GM10248 (cell line): Measurements from ENCODE around the gene RANBP1.

Source experiments
- CTCF ChIA-PET: fragments of 300-600 bp; sonication (Branson Sonifier 250); formaldehyde crosslinking; extraction: SDS; loops from one replicate; lab custom pipeline; 2021; ENCODE audit warnings: antibody characterized with exemption; lab: Yijun Ruan, JAX
- POLR2A ChIA-PET: fragments of 350-650 bp; sonication (Branson Sonifier 250); formaldehyde crosslinking; extraction: SDS; loops from one replicate; lab custom pipeline; 2020; ENCODE audit warnings: antibody characterized with exemption; lab: Yijun Ruan, JAX
- DNase-seq: peaks from one replicate; pipeline ENCODE4 v3.0.0; 2012; ENCODE audit errors: extremely low spot score
- TF ChIP-seq, protein P1 (sequence below): IDR thresholded peaks from 2 replicates; pipeline ENCODE4 v1.5.1; 2012; ENCODE audit warnings: mild to moderate bottlenecking, low read depth; ENCODE audit errors: extremely low read depth, missing control alignments, control extremely low read depth

The RANBP1 gene

DNA sequence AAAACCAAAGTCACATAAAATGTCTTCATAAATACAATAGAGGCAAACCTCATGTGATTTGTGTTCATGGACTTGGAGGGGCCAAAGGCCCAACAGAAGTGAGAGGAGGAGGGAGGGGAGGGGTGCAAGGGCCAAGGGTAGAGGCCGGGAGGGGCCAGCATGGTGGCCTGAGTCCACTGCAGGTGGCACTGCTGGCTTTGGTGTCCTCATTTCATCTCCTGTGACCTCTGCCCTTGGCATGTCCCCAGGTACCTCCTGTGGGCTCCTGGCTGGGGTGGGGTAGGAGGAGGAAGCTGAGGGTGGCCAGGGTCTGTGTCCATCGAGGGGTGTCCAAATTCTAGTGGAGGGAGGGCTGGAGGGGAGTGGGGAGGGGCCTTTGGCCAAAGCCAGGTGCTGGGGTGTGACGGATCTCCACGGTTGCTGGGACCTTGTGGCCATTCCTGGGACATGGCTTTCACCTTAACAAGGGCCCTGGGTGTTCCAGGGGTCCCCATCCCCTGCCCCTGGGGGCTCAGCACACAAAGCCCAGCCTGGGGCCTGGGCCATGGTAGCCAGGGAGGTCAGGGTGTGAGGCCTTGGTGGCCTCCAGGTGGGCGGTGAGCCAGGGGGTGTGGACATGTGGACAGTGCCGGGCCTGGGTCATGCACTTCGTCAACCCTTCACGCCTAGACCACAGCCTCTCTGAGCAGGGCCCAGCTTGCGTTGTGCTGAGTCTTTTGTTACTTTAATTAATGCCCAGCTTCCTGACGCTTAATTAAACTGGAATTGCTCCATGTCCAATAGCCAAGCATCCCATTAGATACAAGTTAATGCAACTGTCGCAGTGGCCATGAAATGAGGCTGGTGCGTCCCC is 55.6 kb downstream of the RANBP1 start:
- no peak for DNase-seq
- TF ChIP-seq, protein P1, sequence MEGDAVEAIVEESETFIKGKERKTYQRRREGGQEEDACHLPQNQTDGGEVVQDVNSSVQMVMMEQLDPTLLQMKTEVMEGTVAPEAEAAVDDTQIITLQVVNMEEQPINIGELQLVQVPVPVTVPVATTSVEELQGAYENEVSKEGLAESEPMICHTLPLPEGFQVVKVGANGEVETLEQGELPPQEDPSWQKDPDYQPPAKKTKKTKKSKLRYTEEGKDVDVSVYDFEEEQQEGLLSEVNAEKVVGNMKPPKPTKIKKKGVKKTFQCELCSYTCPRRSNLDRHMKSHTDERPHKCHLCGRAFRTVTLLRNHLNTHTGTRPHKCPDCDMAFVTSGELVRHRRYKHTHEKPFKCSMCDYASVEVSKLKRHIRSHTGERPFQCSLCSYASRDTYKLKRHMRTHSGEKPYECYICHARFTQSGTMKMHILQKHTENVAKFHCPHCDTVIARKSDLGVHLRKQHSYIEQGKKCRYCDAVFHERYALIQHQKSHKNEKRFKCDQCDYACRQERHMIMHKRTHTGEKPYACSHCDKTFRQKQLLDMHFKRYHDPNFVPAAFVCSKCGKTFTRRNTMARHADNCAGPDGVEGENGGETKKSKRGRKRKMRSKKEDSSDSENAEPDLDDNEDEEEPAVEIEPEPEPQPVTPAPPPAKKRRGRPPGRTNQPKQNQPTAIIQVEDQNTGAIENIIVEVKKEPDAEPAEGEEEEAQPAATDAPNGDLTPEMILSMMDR, result no peak
- CTCF ChIA-PET, result no interaction called here
- POLR2A ChIA-PET, result no interaction called here

DNA sequence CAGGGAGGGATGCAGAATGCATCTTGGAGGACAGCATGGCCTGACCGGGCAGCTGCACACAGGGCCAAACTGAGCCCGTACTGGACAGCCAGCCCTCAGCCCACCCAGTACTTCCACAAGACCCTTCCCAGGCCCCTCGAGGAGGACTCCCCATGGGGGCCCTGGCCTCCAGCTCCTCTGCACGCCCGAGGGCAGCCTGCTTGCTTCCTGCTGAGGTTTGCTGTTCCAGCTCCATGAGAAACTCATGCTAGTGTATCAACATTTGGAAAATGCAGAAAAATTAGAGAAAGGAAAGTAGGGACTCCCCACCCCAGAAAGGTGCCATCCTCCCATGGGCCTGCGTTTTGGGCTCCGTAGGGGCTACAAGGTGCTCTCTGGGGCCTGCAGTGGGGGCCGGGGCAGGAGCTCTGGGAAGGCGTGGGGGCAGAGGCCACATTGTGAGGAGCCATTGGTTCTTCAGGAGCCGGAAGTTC is 56.3 kb downstream of the RANBP1 start:
- TF ChIP-seq, protein P1, result no peak
- no peak for DNase-seq
- POLR2A ChIA-PET, result no interaction called here
- CTCF ChIA-PET, result no interaction called here

DNA sequence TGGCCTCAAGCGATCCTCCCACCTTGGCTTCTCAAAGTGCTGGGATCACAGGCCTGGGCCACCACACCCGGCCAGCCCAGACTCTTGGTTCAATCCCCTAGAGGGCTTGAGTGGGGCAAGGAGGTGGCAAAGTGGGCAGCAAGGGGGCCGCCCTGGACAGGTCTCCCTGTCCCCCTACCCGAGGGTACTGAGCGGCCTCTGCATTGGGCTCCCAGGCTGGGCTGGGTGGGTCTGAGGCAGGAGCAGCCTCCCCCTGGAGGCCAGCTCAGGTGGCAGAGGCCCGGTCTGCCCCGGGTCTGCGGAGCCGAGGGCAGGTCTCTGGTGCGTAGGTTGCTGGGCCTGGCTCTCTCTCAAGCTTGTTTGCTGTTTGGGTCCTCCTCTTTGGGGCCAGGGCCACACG is 57.3 kb downstream of the RANBP1 start:
- no peak for DNase-seq
- ChIA-PET POLR2A (no interaction called here), CTCF (no interaction called here)
- TF ChIP-seq, protein P1, result no peak

DNA sequence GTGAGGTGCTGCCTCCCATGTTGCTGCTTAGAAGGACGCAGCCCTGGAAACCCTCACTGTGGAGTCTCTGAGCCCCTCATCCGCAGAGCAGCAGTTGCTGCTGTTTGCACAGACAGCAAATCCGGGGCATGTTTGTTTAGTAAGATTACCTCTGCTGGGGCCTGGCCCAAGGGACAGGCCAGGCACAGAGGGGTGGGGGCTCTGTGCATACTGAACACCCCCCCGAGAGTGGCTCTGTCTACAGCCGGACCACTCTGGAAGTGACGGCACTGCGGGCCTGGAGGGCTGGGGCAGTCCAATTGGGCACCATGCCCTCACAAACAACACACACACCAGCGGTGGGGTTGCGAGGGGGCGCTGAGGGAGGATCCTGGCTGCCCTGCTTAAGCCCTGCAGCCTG is 57.9 kb downstream of the RANBP1 start:
- no peak for DNase-seq
- ChIA-PET POLR2A (no interaction called here), CTCF (no interaction called here)
- TF ChIP-seq, protein P1, result no peak

DNA sequence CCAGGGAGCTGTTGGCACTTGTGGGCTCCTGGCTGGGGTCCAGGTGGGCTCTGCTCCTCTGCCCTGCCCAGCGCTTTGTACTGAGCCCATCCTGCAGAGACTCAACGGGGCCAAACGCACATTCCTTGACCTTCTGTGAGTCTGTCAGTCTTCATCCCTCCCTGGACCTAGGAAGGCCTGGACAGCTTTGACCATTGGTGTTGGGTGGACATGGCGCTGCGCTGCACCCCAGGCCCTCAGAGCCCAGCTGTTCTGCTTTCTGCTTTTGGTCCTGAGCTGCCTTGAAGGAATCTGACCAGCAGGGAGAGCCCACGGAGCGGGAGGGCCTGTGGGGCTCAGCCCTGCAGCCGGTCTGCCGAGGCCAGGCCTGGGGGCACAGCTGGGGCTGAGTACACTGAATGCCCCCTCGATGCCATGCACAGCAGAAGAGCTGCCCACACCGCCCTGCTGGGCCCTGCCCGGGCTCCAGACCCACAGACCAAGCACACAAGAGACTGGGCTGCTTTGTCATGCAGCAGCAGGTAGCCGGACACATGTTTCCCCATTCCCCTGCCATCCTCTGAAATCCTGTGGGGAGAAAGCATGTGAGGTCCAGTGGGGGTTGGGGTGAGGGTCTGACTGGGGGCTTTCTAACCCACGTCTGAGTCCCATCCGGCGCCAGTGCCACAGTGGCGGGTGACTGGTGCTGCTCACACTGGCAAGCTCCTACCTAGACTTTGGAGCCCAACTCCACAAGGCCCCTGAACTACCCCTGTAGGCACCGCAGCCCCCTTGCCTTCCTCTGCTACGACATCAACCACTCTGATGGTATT is 59.1 kb downstream of the RANBP1 start:
- ChIA-PET CTCF (interaction anchor here (1.0 to 1.2 kb wide), 2 partner anchors 16 to 83 kb away, joined by 3 to 4 read pairs; no protein-coding TSS in a partner anchor), POLR2A (no interaction called here)
- TF ChIP-seq, protein P1, result no peak
- DNase-seq, result no peak

DNA sequence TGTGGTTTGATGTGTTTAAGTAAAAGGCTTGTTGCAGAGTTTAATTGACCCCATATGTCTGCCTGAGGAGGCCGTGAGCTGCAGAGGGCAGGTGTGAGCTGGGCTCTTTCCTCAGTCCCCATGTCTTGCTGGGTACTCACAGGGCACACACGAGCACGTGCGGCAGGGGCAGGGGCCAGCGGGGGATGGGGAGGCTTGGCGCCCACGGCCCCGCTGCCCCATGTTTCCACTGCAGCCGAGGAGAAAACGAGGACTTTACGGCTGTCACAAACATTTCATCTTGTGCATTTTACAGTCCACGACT is 59.6 kb downstream of the RANBP1 start:
- ChIA-PET CTCF (interaction anchor here (1.0 to 1.2 kb wide), 2 partner anchors 16 to 82 kb away, joined by 3 to 4 read pairs; no protein-coding TSS in a partner anchor), POLR2A (no interaction called here)
- DNase-seq, result no peak
- TF ChIP-seq, protein P1, result no peak
